ENCODE data around the gene TLL1. TPM values are rescaled to one million over a fixed set of nuclear protein-coding genes. Genes with fewer than 3 reads are reported as not detected.

TLL1 gene
- total and polyA plus RNA-seq, 2 experiments from 2014 or later: 0.18 to 2.4 TPM

GRCh38 chr4:165971933-165972332, 98.9 kb downstream of the TLL1 start:
- no peaks in the 10 kb centered on the region for H3K4me1 Mint-ChIP-seq
- H3K4me3 ChIP-seq: no peak overlapping the region
- no peaks in the 10 kb centered on the region for H3F3A ChIP-seq (replicated peaks; ENCODE audit: low read depth)
- no peaks in the 10 kb centered on the region for H3K27me3 ChIP-seq (ENCODE audit: insufficient read depth)
- DNase-seq (ENCODE audit: low spot score) (no peak), ATAC-seq (no peak)
- H3K4me2 ChIP-seq: no peak overlapping the region
- H3K36me3 ChIP-seq (ENCODE audit: insufficient read depth): 0 out of 2 replicates have a peak, but pooled peaks cover 3% of the 10 kb centered on the region
- no peaks in the 10 kb centered on the region for H3K27me3 Mint-ChIP-seq (ENCODE audit: insufficient read depth, low read depth, poor library complexity)
- H3K27ac ChIP-seq (ENCODE audit: low read depth): no peak overlapping the region
- H3K4me1 ChIP-seq (ENCODE audit: insufficient read depth): no peaks in the 10 kb centered on the region
- TF ChIP-seq NANOG (IDR thresholded peaks at IDR 0.05; ENCODE audit: borderline replicate concordance) (no peak), EZH2 (IDR thresholded peaks at IDR 0.05; ENCODE audit: low read depth, unreplicated experiment) (no peak), STAT1 (IDR thresholded peaks at IDR 0.05; ENCODE audit: unreplicated experiment) (no peak), ETS1 (IDR thresholded peaks at IDR 0.05) (no peak), CREB1 (CRISPR knock-in tag; IDR thresholded peaks at IDR 0.05; ENCODE audit: low read depth) (no peak), ZNF462 (CRISPR knock-in tag; IDR thresholded peaks at IDR 0.05) (no peak), ZNF331 (CRISPR knock-in tag; IDR thresholded peaks at IDR 0.05; ENCODE audit: low read depth) (no peak), ZNF114 (CRISPR knock-in tag; IDR thresholded peaks at IDR 0.05) (no peak), POLR2AphosphoS5 (IDR thresholded peaks at IDR 0.05; ENCODE audit: low read depth) (no peak), EZH2phosphoT487 (IDR thresholded peaks at IDR 0.05; ENCODE audit: unreplicated experiment) (no peak), REST (IDR thresholded peaks at IDR 0.05; ENCODE audit: unreplicated experiment) (no peak), JUNB (IDR thresholded peaks at IDR 0.05; ENCODE audit: unreplicated experiment) (no peak), CTCF (conservative IDR thresholded peaks at IDR 0.05; ENCODE audit: low read depth in 2 of 2) (no peak)
- 0 out of 2 replicates have a peak, but pooled peaks cover 5% of the 10 kb centered on the region for H3K9me2 ChIP-seq (ENCODE audit: insufficient read depth)
- H3K9me3 Mint-ChIP-seq: peaks cover 9% of the 10 kb centered on the region
- H2AFZ ChIP-seq: no peak overlapping the region
- H3K36me3 Mint-ChIP-seq (ENCODE audit: low read depth): peaks cover 4% of the 10 kb centered on the region; the same call in 2 of the 3 replicates
- no peaks in the 10 kb centered on the region for H4K20me1 ChIP-seq (replicated peaks; ENCODE audit: insufficient read depth)
- H3K79me2 ChIP-seq (replicated peaks; ENCODE audit: insufficient read depth): no peaks in the 10 kb centered on the region
- H3K4me3 Mint-ChIP-seq: no peak overlapping the region
- no peak overlapping the region for H3K27ac Mint-ChIP-seq

All from GM23338 (cell line).